HepG2 (cell line): Measurements from ENCODE around the gene SLC25A10. TPM values are rescaled to one million over a fixed set of nuclear protein-coding genes. Genes with fewer than 3 reads are reported as not detected.

Experiments
- ARID3A ChIP-seq: IDR thresholded peaks from 2 replicates; pipeline ENCODE4 v1.6.1; 2012; ENCODE audit warnings: low read depth, low read length, improper control_type of control experiment
- CAMTA2 ChIP-seq: sonication (generic); formaldehyde crosslinking; IDR thresholded peaks from 2 replicates; pipeline ENCODE4 v1.4.0; 2020; ENCODE audit warnings: mild to moderate bottlenecking, missing genetic modification reagents, borderline replicate concordance
- CREB3 ChIP-seq: sonication (generic); formaldehyde crosslinking; IDR thresholded peaks from 2 replicates; pipeline ENCODE4 v1.5.0; 2020; ENCODE audit warnings: missing genetic modification reagents
- CREM ChIP-seq, 2 experiments: sonication (generic) in 1 of 2; formaldehyde crosslinking in 1 of 2; IDR thresholded peaks; 2 replicates each; pipeline versions ENCODE4 v1.4.0 to v1.6.1; 2016 to 2020; ENCODE audit warnings: antibody characterized with exemption in 1 of 2, mild to moderate bottlenecking in 1 of 2, missing genetic modification reagents in 1 of 2
- HDAC2 ChIP-seq: sonication (generic); formaldehyde crosslinking; IDR thresholded peaks from 2 replicates; pipeline ENCODE4 v1.4.0; 2020; ENCODE audit warnings: missing genetic modification reagents
- HNRNPUL1 ChIP-seq: fragments of 200-400 bp; formaldehyde crosslinking; IDR thresholded peaks from 2 replicates; pipeline ENCODE4 v1.6.1; 2017; ENCODE audit warnings: low read depth, mild to moderate bottlenecking, low read length, moderate library complexity
- KDM2A ChIP-seq: sonication (generic); formaldehyde crosslinking; IDR thresholded peaks from 2 replicates; pipeline ENCODE4 v1.4.0; 2020; ENCODE audit warnings: low read depth, missing genetic modification reagents, borderline replicate concordance
- MAFG ChIP-seq: sonication (generic); formaldehyde crosslinking; IDR thresholded peaks from 2 replicates; pipeline ENCODE4 v1.5.1; 2020; ENCODE audit warnings: mild to moderate bottlenecking, missing genetic modification reagents
- MIXL1 ChIP-seq: IDR thresholded peaks from 2 replicates; pipeline ENCODE4 v1.6.1; 2016
- MTF2 ChIP-seq: sonication (generic); formaldehyde crosslinking; IDR thresholded peaks from 2 replicates; pipeline ENCODE4 v1.5.0; 2020; ENCODE audit warnings: missing genetic modification reagents, borderline replicate concordance
- NFRKB ChIP-seq: fragments of 450-650 bp; IDR thresholded peaks from 2 replicates; pipeline ENCODE4 v1.6.1; 2017
- NR1H2 ChIP-seq: sonication (generic); formaldehyde crosslinking; IDR thresholded peaks from 2 replicates; pipeline ENCODE4 v1.8.1; 2022; ENCODE audit warnings: low read depth, missing genetic modification reagents, borderline replicate concordance
- NR2C2 ChIP-seq: sonication (generic); formaldehyde crosslinking; IDR thresholded peaks from 2 replicates; pipeline ENCODE4 v1.4.0; 2020; ENCODE audit warnings: missing genetic modification reagents, mild to moderate bottlenecking, moderate library complexity, borderline replicate concordance
- PLSCR1 ChIP-seq: sonication (generic); formaldehyde crosslinking; IDR thresholded peaks from 2 replicates; pipeline ENCODE4 v1.5.0; 2020; ENCODE audit warnings: missing genetic modification reagents, mild to moderate bottlenecking, borderline replicate concordance
- RFX5 ChIP-seq: IDR thresholded peaks from 2 replicates; pipeline ENCODE4 v1.6.1; 2011; ENCODE audit warnings: low read depth, low read length, improper control_type of control experiment
- SP4 ChIP-seq: sonication (generic); formaldehyde crosslinking; IDR thresholded peaks from 2 replicates; pipeline ENCODE4 v1.8.1; 2023; ENCODE audit warnings: mild to moderate bottlenecking, missing genetic modification reagents
- SUZ12 ChIP-seq: fragments of 150-350 bp; IDR thresholded peaks from 2 replicates; pipeline ENCODE4 v1.6.1; 2014; ENCODE audit warnings: low read depth, low read length
- TBL1XR1 ChIP-seq: fragments of 150-350 bp; IDR thresholded peaks from 2 replicates; pipeline ENCODE4 v1.6.1; 2014; ENCODE audit warnings: borderline replicate concordance, low read length; ENCODE audit not compliant: partially characterized antibody
- TFDP2 ChIP-seq: sonication (generic); formaldehyde crosslinking; IDR thresholded peaks from 2 replicates; pipeline ENCODE4 v1.4.0; 2020; ENCODE audit warnings: missing genetic modification reagents
- ZFP62 ChIP-seq: sonication (generic); formaldehyde crosslinking; IDR thresholded peaks from 2 replicates; pipeline ENCODE4 v1.4.0; 2020; ENCODE audit warnings: missing genetic modification reagents
- ZFX ChIP-seq: sonication (generic); formaldehyde crosslinking; IDR thresholded peaks from 2 replicates; pipeline ENCODE4 v1.4.0; 2020; ENCODE audit warnings: mild to moderate bottlenecking, low read depth, missing genetic modification reagents, moderate library complexity
- ZNF138 ChIP-seq: sonication (generic); formaldehyde crosslinking; IDR thresholded peaks from 2 replicates; pipeline ENCODE4 v1.5.0; 2020; ENCODE audit warnings: mild to moderate bottlenecking, low read depth, missing genetic modification reagents
- ZNF282 ChIP-seq: fragments of 450-650 bp; IDR thresholded peaks from 2 replicates; pipeline ENCODE4 v1.6.1; 2018; ENCODE audit not compliant: partially characterized antibody
- ZNF343 ChIP-seq: sonication (generic); formaldehyde crosslinking; IDR thresholded peaks from 2 replicates; pipeline ENCODE4 v1.4.0; 2020; ENCODE audit warnings: mild to moderate bottlenecking, missing genetic modification reagents
- ZNF552 ChIP-seq: sonication (generic); formaldehyde crosslinking; IDR thresholded peaks from 2 replicates; pipeline ENCODE4 v1.9.0; 2022; ENCODE audit warnings: missing genetic modification reagents, mild to moderate bottlenecking, borderline replicate concordance
- ZNF564 ChIP-seq: sonication (generic); formaldehyde crosslinking; IDR thresholded peaks from 2 replicates; pipeline ENCODE4 v1.8.1; 2023; ENCODE audit warnings: mild to moderate bottlenecking, missing genetic modification reagents
- ZNF879 ChIP-seq: sonication (generic); formaldehyde crosslinking; IDR thresholded peaks from 2 replicates; pipeline ENCODE4 v1.8.1; 2023; ENCODE audit warnings: missing genetic modification reagents
- polyA plus RNA-seq, 8 experiments: library from polyadenylated mRNA; depleted of rRNA in 3 of 8; stranded (reverse) in 7 of 8; unstranded in 1 of 8; fragments of >200 nt; fragmentation: Illumina TruSeq in 4 of 8; extraction: Trizol in 4 of 8; gene quantifications; 2 replicates each; pipeline versions ENCODE4 v1.2.1 to v1.2.3, GENCODE V29; 2011 to 2016; ENCODE audit warnings: low read depth in 4 of 8, missing spikeins in 1 of 8, mixed read lengths in 1 of 8; ENCODE audit not compliant: insufficient read depth in 1 of 8
- total RNA-seq, 5 experiments: library from RNA; depleted of rRNA; stranded (reverse); fragments of >200 nt; fragmentation: Illumina TruSeq; extraction: Trizol; gene quantifications; 2 replicates each; pipeline ENCODE4 v1.2.3, GENCODE V29; 2016; ENCODE audit warnings: low read depth in 1 of 5

The SLC25A10 gene
- total and polyA plus RNA-seq, 2 of the 13 experiments (the other 11 are each of a cell fraction or from before 2014, with no cell fraction given): 46.5 to 140 TPM

DNA sequence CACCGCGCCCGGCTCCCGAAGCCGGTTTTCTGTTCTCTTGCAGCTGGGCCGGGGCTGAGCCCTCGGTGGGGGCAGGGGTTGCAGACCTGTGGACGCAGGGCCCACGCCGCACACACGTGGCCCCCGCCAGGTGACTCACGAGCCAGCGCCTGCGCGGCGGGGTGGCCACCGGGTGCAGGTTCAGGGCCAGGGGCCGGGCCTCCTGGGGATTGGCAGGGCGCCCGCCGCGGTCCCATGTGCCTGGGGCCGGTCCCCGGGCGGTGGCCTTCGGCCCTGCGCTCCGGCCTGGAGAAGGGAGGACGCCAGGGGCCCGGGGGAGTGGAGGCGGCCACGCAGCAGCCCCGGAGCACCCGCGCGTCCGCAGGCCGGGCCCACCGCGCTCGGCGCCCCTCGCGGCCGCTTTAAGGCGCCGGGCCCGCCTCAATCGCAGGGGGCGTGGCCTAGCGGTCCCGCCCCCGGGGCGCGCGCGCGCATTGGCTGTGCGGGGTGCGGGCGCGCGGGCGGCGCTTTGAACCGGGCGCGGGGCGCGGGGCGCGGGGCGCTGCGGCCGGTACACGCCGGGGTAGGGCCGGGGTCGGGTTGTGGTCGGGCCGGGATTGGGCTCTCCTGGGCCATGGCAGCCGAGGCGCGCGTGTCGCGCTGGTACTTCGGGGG, at the start of gene SLC25A10 (continued):
- TF ChIP-seq CAMTA2 (CRISPR knock-in tag) (peak; percentile 87; the same call in 1 of the 2 replicates), ZNF552 (CRISPR knock-in tag) (peak; percentile 98), NFRKB (no peak), ZNF879 (CRISPR knock-in tag) (peak; percentile 99), CREM (IDR thresholded peaks at IDR 0.05) (no peak), CREM (CRISPR knock-in tag; IDR thresholded peaks at IDR 0.05) (no peak), HNRNPUL1 (no peak), RFX5 (no peak), ZNF282 (no peak), TFDP2 (CRISPR knock-in tag) (peak; percentile 96), ZNF138 (no peak; the same call in none of the 2 replicates), SP4 (CRISPR knock-in tag) (peak; percentile 86), PLSCR1 (CRISPR knock-in tag) (peak; percentile 96; the same call in 1 of the 2 replicates), SUZ12 (no peak), CREB3 (CRISPR knock-in tag) (peak; percentile 99), HDAC2 (peak; percentile 95), ZNF564 (peak; percentile 97), ZFX (CRISPR knock-in tag) (peak; percentile 89), NR2C2 (CRISPR knock-in tag) (peak; percentile 88), TBL1XR1 (peak; percentile 75), KDM2A (CRISPR knock-in tag) (peak; percentile 99), ARID3A (no peak), MIXL1 (CRISPR knock-in tag) (peak; percentile 97), ZNF343 (CRISPR knock-in tag) (peak; percentile 99), ZFP62 (CRISPR knock-in tag) (no peak), MTF2 (CRISPR knock-in tag) (peak; percentile 81; the same call in 1 of the 2 replicates), NR1H2 (CRISPR knock-in tag) (peak; percentile 95), MAFG (CRISPR knock-in tag) (0 out of 2 replicates have a peak, but pooled peaks have one; percentile 7)
